Keratinocyte (primary cell): ENCODE measurements around the gene MARS1.
"Not testable (repeated sequence)": the region's sequence is repeated elsewhere in the genome, so short reads cannot be mapped to it uniquely, and the experiment has no call there.

Experiments
- EZH2 ChIP-seq: IDR thresholded peaks from one replicate; pipeline ENCODE4 v1.6.1; 2012; ENCODE audit warnings: inconsistent platforms, mild to moderate bottlenecking, low read length, moderate library complexity
- TF ChIP-seq, protein P1 (sequence below), 3 experiments: IDR thresholded peaks in 1 of 3; conservative IDR thresholded peaks in 1 of 3; optimal IDR thresholded peaks in 1 of 3; 2 replicates in 2 of 3; 3 replicates in 1 of 3; pipeline versions ENCODE3 to v1.5.1; 2011; ENCODE audit warnings: low read length in 3 of 3, mild to moderate bottlenecking in 3 of 3, moderate library complexity in 2 of 3, control low read depth in 1 of 3, inconsistent platforms in 1 of 3; ENCODE audit not compliant: insufficient read depth in 2 of 3; ENCODE audit errors: extremely low read depth in 1 of 3

DNA sequence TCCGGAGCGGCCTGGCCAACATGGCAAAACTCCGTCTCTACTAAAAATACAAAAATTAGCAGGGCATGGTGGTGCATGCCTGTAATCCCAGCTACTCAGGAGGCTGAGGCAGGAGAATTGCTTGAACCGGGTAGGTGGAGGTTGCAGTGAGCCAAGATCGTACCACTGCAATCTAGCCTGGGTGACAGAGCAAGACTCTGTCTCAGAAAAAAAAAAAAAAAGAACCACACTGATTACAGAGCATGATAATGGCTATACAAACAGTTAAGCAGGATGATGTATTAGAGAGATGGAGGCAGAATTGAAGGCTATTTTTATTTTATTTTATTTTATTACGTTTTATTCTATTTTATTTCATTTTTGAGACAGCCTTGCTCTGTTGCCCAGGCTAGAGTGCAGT lies 43.5 kb upstream of the MARS1 start:
- TF ChIP-seq, protein P1, sequence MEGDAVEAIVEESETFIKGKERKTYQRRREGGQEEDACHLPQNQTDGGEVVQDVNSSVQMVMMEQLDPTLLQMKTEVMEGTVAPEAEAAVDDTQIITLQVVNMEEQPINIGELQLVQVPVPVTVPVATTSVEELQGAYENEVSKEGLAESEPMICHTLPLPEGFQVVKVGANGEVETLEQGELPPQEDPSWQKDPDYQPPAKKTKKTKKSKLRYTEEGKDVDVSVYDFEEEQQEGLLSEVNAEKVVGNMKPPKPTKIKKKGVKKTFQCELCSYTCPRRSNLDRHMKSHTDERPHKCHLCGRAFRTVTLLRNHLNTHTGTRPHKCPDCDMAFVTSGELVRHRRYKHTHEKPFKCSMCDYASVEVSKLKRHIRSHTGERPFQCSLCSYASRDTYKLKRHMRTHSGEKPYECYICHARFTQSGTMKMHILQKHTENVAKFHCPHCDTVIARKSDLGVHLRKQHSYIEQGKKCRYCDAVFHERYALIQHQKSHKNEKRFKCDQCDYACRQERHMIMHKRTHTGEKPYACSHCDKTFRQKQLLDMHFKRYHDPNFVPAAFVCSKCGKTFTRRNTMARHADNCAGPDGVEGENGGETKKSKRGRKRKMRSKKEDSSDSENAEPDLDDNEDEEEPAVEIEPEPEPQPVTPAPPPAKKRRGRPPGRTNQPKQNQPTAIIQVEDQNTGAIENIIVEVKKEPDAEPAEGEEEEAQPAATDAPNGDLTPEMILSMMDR (optimal IDR thresholded peaks at IDR 0.05 in 1 of 3, IDR thresholded peaks at IDR 0.05 in 1 of 3, conservative IDR thresholded peaks at IDR 0.05 in 1 of 3; ENCODE audit: extremely low read depth in 1 of 3, insufficient read depth in 2 of 3, low read length in 3 of 3), result not testable (repeated sequence)
- TF ChIP-seq EZH2, result not testable (repeated sequence)
